Muscle of leg (tissue), 11 donors: ENCODE measurements around the gene DCP1B. TPM values are rescaled to one million over a fixed set of nuclear protein-coding genes. Genes with fewer than 3 reads are reported as not detected.
A peak's percentile ranks its signal among the peaks of the same experiment; 100 is the strongest.

Experiments
- DNase-seq: peaks from one replicate; pipeline ENCODE4 v3.0.0; 2013
- H3K27ac ChIP-seq: one replicate; pipeline ENCODE4 v1.5.1; 2013; ENCODE audit warnings: mild to moderate bottlenecking, low read length, control low read depth
- H3K27me3 ChIP-seq: one replicate; pipeline ENCODE4 v1.6.1; 2013; ENCODE audit warnings: low read length; ENCODE audit not compliant: control insufficient read depth, insufficient read depth
- H3K36me3 ChIP-seq: one replicate; pipeline ENCODE4 v1.6.1; 2013; ENCODE audit warnings: low read length; ENCODE audit not compliant: control insufficient read depth, insufficient read depth
- H3K4me1 ChIP-seq: one replicate; pipeline ENCODE4 v1.6.1; 2013; ENCODE audit warnings: low read length; ENCODE audit not compliant: control insufficient read depth, insufficient read depth
- H3K4me3 ChIP-seq: one replicate; pipeline ENCODE4 v1.5.1; 2013; ENCODE audit warnings: low read length, control low read depth
- H3K9me3 ChIP-seq: replicated peaks from 2 replicates; pipeline ENCODE4 v1.6.1; 2013; ENCODE audit warnings: low read depth, low read length; ENCODE audit not compliant: control insufficient read depth
- WGBS: methylation state at CpG from one replicate; pipeline ENCODE4 v1.1.5; 2013; ENCODE audit warnings: missing lambda C conversion rate; ENCODE audit not compliant: insufficient coverage; 5-methylcytosine and 5-hydroxymethylcytosine counted together
- polyA plus RNA-seq, 8 donors: library from polyadenylated mRNA; unstranded; fragments of 120-200 nt; gene quantifications; one replicate each; pipeline versions ENCODE4 v1.2.1 to v1.2.3, GENCODE V29; 2013; ENCODE audit warnings: inconsistent platforms in 1 of 8, low replicate concordance in 1 of 8; ENCODE audit not compliant: insufficient read length in 8 of 8, insufficient read depth in 1 of 8
- total RNA-seq: library from RNA; stranded (reverse); fragments of 120-200 nt; gene quantifications from one replicate; pipeline ENCODE4 v1.2.4, GENCODE V29; 2013

Gene DCP1B
- total and polyA plus RNA-seq, 9 donors = 8.3 to 13.1 (median 11.1) TPM

DNA sequence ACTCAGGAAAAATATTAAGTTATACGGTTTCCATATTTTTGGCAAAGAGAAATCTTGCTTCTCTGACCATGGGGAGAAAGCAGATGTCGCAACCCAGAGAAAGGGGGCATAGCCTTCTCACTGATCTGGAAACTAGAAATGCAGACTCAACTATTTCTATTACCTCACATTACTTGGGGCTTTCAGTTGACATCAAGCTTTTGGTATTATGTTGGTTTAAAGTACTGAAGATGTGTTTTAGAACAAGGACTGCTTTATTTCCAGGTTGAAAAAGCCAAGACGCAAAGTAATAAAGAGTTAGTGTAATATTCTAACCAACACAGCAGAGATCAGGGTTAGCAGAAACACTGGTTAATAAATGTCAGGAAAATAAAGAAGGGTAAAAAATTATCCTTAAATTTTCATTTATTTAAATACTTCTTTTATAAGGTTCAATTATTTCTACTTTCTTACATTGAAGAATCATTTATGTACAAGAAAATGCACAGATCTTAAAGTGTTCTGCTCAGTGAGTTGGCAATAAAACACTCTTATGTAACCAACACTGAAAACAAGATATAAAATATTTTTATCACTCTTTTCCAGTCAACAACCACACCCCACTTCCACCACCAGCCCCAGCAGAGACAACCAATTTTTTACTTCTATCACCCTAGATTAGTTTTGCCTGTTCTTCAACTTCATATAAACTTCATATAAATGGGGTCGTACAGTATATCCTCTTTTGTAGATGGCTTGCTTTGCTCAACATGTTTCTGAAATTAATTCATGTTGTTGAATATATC is 26.0 kb downstream of the DCP1B start:
- Histone ChIP-seq H3K36me3 (no peaks in the 10 kb centered on the region), H3K4me3 (no peak overlapping the region), H3K9me3 (no peaks in the 10 kb centered on the region), H3K4me1 (no peaks in the 10 kb centered on the region), H3K27ac (no peak overlapping the region), H3K27me3 (no peaks in the 10 kb centered on the region)
- no CpG with 5 or more reads among the region's 4 CpGs for WGBS
- DNase-seq = peak; percentile 29

DNA sequence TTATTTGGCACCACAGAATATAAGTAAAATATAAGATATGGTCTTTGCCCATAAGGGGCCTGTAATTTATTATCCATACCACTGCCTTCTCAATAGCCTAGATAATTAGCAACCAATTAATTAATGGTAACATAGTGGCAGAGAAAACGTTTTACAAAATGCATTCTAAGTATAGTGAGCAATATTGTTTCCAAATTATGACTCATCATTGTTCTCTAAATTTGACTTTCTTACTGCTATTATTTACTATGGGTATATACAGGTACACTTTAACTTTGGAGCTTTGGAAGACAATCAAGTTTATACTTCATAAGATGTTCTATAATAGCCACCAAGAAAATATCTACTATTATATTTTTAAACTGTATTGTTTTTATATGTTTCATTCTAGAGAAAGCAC is 26.7 kb downstream of the DCP1B start:
- no peak overlapping the region for H3K4me3 ChIP-seq
- no peaks in the 10 kb centered on the region for H3K4me1 ChIP-seq
- WGBS = no CpG with 5 or more reads among the region's 1 CpG
- no peaks in the 10 kb centered on the region for H3K9me3 ChIP-seq
- H3K36me3 ChIP-seq = no peaks in the 10 kb centered on the region
- no peak for DNase-seq
- no peak overlapping the region for H3K27ac ChIP-seq
- no peaks in the 10 kb centered on the region for H3K27me3 ChIP-seq

DNA sequence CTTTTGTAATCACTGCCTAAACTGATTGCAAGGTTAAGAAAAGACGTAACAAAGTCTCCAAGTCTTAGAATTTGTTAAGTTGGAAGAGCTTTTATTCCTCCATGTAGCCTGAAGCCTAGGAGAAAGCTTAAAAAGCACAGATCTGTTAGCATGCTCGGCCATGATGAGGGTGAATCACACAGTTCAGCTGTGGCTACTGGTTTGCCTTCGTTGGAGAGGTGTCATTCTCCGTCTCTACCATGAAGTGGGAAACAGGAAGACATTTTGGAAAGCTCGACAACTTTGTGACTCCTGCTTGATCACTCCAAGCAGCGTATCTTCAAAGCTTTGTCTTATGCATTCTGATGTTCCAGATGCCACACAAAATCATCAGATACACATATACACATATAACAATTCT is 27.1 kb downstream of the DCP1B start:
- H3K36me3 ChIP-seq = no peaks in the 10 kb centered on the region
- WGBS = 81% methylated on average over 4 of the region's 6 CpGs
- DNase-seq = no peak
- no peaks in the 10 kb centered on the region for H3K4me1 ChIP-seq
- H3K27ac ChIP-seq = no peak overlapping the region
- H3K9me3 ChIP-seq = no peaks in the 10 kb centered on the region
- H3K4me3 ChIP-seq = no peak overlapping the region
- no peaks in the 10 kb centered on the region for H3K27me3 ChIP-seq

DNA sequence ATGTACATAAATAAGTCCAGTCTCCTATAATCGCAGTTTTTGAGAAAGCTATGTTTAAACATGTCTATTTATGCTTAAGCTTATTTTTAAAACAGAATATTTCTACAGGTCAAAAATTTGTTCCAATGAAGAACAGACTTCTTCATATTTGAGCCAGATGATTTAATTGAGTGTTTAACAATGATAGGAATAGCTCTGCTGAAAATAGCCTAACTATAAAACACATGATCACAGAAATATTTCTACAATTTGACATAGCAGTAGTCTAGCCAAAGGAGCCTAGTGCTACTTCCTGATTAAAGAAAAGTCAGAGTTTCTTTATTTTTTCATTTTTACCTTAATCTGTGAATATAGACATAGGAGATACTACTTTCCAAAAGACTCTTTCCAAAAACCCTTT is 29.4 kb downstream of the DCP1B start:
- no CpG with 5 or more reads among the region's 1 CpG for WGBS
- DNase-seq = no peak
- H3K4me3 ChIP-seq = no peak overlapping the region
- H3K9me3 ChIP-seq = no peaks in the 10 kb centered on the region
- H3K27ac ChIP-seq = no peak overlapping the region
- no peaks in the 10 kb centered on the region for H3K4me1 ChIP-seq
- H3K36me3 ChIP-seq = no peaks in the 10 kb centered on the region
- no peaks in the 10 kb centered on the region for H3K27me3 ChIP-seq

DNA sequence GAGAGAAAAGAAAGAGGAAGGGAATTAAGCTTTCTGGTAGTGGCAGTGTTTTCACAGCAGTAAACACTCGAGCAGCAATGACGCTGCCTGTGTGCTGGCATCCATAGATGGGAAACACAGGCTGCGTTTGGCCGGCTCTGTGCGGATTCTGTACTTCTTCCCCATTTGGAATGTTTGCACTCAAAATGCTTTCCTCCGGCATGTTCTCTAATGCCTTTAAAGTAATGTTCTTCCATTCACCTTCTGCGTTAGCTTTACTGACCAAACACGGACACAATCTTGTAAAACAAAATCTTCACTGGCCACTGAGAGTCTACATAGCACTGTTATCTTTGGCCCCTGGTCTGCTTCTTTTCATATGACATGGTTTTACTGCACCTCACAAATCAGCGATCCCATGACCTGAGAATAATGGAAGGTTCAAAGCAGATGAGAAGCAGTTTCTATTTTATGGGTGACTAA is 31.4 kb downstream of the DCP1B start:
- no peak overlapping the region for H3K27ac ChIP-seq
- H3K4me3 ChIP-seq = no peak overlapping the region
- 36% methylated on average over 8 of the region's 9 CpGs for WGBS
- no peaks in the 10 kb centered on the region for H3K36me3 ChIP-seq
- no peaks in the 10 kb centered on the region for H3K4me1 ChIP-seq
- peak; percentile 81 for DNase-seq
- no peaks in the 10 kb centered on the region for H3K27me3 ChIP-seq
- H3K9me3 ChIP-seq = no peaks in the 10 kb centered on the region

DNA sequence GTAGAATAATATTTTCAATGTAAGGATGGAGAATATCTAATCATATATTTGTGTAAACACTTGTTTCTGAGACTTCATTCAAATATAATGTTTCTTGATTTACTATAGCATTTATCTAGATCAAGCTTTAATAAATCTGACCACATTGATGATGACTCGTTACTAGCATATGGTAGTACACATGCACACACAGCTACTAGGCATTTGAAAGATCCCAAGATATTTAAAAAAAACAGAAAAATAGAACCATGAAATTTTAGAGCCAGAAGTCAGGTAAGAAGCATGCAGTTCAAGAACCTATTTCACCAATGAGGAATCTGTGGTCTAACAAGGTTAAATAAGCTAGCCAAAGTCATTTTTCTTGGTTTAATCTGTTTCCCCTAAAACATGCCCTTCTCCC is 32.0 kb downstream of the DCP1B start:
- no peaks in the 10 kb centered on the region for H3K4me1 ChIP-seq
- no peak for DNase-seq
- H3K27ac ChIP-seq = no peak overlapping the region
- H3K9me3 ChIP-seq = no peaks in the 10 kb centered on the region
- H3K4me3 ChIP-seq = no peak overlapping the region
- H3K27me3 ChIP-seq = no peaks in the 10 kb centered on the region
- H3K36me3 ChIP-seq = no peaks in the 10 kb centered on the region
- WGBS = no CpG with 5 or more reads among the region's 1 CpG

DNA sequence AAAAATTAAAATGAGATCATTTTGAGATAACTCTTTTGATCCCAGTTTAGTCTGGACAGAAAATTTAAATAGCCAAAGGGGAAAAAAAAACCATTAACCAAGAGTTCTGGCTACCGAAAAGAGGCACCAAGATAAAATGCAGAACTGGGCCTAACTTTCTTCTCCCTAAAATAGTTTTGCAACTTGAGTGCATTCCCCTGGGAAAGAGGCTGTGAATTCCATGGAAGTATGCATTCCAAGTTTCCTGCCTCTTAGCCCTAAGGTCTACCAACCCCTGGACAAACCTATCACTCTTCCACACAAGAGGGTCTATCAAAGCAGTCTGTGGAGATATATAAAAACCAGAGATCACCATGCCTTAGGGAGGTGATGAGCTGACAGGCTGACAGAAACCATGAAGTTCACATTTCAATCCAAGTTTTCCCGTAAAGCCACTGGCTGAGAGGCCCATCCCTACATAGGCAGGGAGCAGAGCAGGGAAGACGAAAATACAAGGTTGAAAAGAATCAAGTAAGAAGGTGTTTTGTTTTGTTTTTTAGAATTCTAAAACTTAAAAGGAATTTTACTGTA is 33.8 kb downstream of the DCP1B start:
- Histone ChIP-seq H3K4me3 (no peak overlapping the region), H3K27ac (no peak overlapping the region)

DNA sequence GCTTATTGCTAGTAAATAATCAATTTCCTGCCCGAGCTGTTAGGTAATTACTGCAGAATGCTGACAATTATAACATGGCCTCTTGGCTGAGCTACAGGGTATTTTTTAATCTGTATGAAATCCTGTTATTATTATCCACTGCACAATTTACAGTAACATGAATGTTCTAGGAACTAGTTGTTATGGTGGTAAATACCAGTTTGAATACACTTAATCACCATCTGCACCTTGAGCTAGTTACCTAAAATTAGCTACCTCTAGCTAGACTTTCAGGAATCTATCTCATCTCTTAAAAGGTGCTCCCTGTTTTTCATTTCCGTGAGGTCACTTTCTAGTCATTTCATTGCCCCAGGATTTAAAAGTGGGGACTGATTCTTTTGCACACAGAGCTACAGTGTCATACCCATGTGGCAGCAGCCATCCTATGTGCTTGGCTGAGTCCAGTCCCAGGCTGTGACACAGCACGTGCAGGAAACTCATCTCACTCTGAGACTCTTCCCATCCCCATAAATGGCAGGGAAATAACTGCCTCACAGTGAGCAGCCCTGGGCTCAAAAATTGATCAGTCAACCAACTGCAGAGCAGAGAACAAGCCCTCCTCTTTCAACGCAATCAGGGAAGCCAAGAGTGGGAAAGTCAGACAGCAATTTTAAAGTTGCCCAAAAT is 37.6 kb downstream of the DCP1B start:
- no peaks in the 10 kb centered on the region for H3K9me3 ChIP-seq
- no peak for DNase-seq
- 25% methylated on average over 1 of the region's 4 CpGs for WGBS
- H3K27ac ChIP-seq = no peak overlapping the region
- H3K36me3 ChIP-seq = peaks cover 16% of the 10 kb centered on the region
- H3K4me1 ChIP-seq = no peaks in the 10 kb centered on the region
- H3K27me3 ChIP-seq = no peaks in the 10 kb centered on the region
- H3K4me3 ChIP-seq = no peak overlapping the region

More for the DNA sequence above, 33.8 kb downstream of the DCP1B start:
- no peaks in the 10 kb centered on the region for H3K27me3 ChIP-seq
- H3K36me3 ChIP-seq = peaks cover 12% of the 10 kb centered on the region
- no peaks in the 10 kb centered on the region for H3K4me1 ChIP-seq
- WGBS = no CpG with 5 or more reads among the region's 3 CpGs
- DNase-seq = no peak
- H3K9me3 ChIP-seq = no peaks in the 10 kb centered on the region

DNA sequence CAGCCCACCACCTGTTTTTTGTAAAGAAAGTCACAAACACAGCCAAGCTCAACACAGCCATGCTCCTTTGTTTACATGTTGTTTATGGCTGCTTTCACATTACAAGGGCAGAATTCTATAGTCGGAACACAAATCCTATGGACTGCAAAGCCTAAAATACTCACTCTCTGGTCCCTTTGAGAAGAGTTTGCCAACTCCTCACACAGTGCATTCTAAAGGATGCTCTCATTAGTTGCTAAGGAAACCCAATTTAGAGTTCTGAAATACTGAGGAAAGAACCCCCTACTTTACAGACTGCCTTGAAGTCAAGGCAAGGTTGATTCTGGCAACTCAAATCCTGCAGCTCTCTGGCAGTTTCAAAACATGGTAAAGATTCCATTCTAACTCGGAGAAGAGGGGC is 38.3 kb downstream of the DCP1B start:
- no peaks in the 10 kb centered on the region for H3K9me3 ChIP-seq
- no peak overlapping the region for H3K27ac ChIP-seq
- H3K4me3 ChIP-seq = no peak overlapping the region
- 60% methylated on average over 1 of the region's 2 CpGs for WGBS
- H3K27me3 ChIP-seq = no peaks in the 10 kb centered on the region
- H3K4me1 ChIP-seq = no peaks in the 10 kb centered on the region
- peaks cover 18% of the 10 kb centered on the region for H3K36me3 ChIP-seq
- no peak for DNase-seq
